ENCODE data around the gene MAN1C1.

- no peak for TF ChIP-seq CTCF (IDR thresholded peaks at IDR 0.05)
- no peak for TF ChIP-seq POLR2A (IDR thresholded peaks at IDR 0.05)
Observed at GRCh38 chr1:25687221-25688017, 70.8 kb downstream of the MAN1C1 start.

Data from uterus (tissue), 2 donors.